Measurements from ENCODE around the gene CIAO3. TPM values are rescaled to one million over a fixed set of nuclear protein-coding genes. Genes with fewer than 3 reads are reported as not detected.

Gene CIAO3
- total RNA-seq, 1 experiment from 2014 or later, result 21.9 TPM

DNA sequence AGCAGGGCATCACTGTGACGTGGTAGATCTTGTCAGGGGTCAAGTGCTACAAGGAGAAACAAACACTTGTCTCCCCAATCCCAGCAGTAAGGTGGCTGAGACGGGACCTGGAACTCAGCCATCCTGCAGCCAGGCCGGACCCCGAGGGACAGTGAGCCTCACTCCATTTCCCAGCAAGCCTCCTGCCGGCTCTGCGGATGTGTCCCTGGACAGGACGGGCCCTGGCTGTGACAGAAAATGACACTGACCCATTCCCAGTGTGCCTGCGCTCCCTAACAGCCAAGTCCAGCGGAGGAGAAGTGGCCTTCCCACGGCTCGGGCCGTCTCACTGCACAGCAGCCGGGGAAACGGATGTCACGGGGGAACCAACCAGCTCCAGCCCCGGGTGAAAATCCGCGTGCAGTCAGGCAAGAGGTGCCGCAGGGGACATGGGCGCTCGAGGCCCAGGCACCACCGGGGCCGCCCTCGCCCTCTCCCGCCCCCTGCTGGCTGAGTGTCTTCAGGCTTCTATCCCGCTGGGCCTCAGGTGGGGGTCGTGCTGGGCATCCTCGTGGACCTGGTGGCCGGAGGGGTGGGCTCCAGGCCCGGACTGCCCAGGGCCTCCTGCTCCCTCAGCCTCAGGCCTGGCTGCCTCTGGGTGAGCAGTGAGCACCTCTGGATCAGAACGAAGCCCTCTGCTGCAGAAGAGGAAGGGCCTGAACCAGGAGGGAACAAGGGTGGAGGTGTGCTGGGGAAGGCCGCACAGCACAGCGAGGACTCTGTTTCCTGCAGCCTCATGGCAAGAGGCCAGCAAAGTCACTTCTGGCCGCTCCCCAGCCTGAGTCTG is 7.2 kb downstream of the CIAO3 start:
- H4K91ac ChIP-seq (ENCODE audit: insufficient read length, low read depth, low read length), result no peak overlapping the region
- H3K27ac Mint-ChIP-seq, result no peak overlapping the region

More for the DNA sequence above, 7.2 kb downstream of the CIAO3 start:
- Histone ChIP-seq H2BK20ac (ENCODE audit: low read depth, low read length, poor library complexity, severe bottlenecking) (no peak overlapping the region), H4K8ac (replicated peaks; ENCODE audit: insufficient read length, low read depth, low read length) (no peak overlapping the region), H2BK12ac (ENCODE audit: insufficient read length, low read depth, low read length) (no peak overlapping the region), H3K23ac (ENCODE audit: insufficient read length, low read depth, low read length) (no peak overlapping the region), H3K23me2 (ENCODE audit: insufficient read length, low read depth, low read length, poor library complexity, severe bottlenecking) (peaks cover under 1% of the 10 kb centered on the region), H2BK5ac (ENCODE audit: insufficient read length, low read length) (no peak overlapping the region), H3K4me2 (ENCODE audit: insufficient read depth, insufficient read length, low read length) (no peak overlapping the region), H3K4me1 (ENCODE audit: insufficient read depth, low read length) (no peaks in the 10 kb centered on the region), H4K20me1 (ENCODE audit: control insufficient read depth, insufficient read depth, insufficient read length) (no peaks in the 10 kb centered on the region), H3T11ph (ENCODE audit: low read length) (no peak overlapping the region), H3K79me2 (ENCODE audit: insufficient read depth, low read length) (no peaks in the 10 kb centered on the region), H3K14ac (ENCODE audit: insufficient read depth, low read length) (no peak overlapping the region), H3K27me3 (ENCODE audit: insufficient read depth, low read length) (no peaks in the 10 kb centered on the region), H3K79me1 (ENCODE audit: insufficient read depth, low read depth, low read length, poor library complexity, severe bottlenecking) (no peaks in the 10 kb centered on the region), H4K5ac (ENCODE audit: insufficient read length, low read depth, low read length) (no peak overlapping the region), H3K9ac (ENCODE audit: extremely low read depth, insufficient read length, low read length) (no peak overlapping the region), H3K18ac (ENCODE audit: insufficient read length, low read depth, low read length) (no peak overlapping the region), H2BK15ac (ENCODE audit: low read depth, low read length) (no peak overlapping the region), H2BK120ac (ENCODE audit: low read depth, low read length, poor library complexity, severe bottlenecking) (no peak overlapping the region), H2AFZ (ENCODE audit: low read length) (no peak overlapping the region), H3K27ac (ENCODE audit: insufficient read length, low read depth, low read length) (no peak overlapping the region), H3K56ac (ENCODE audit: insufficient read length, low read depth, low read length) (no peak overlapping the region), H3K4ac (ENCODE audit: low read depth, low read length) (no peak overlapping the region), H3K9me3 (ENCODE audit: control insufficient read depth, low read depth, low read length) (no peaks in the 10 kb centered on the region), H2AK5ac (ENCODE audit: insufficient read length, low read length) (no peak overlapping the region)
- no CpG with 5 or more reads among the region's 34 CpGs for WGBS (ENCODE audit: extremely low coverage, insufficient read length, low lambda C conversion rate)
- TF ChIP-seq, protein P1, sequence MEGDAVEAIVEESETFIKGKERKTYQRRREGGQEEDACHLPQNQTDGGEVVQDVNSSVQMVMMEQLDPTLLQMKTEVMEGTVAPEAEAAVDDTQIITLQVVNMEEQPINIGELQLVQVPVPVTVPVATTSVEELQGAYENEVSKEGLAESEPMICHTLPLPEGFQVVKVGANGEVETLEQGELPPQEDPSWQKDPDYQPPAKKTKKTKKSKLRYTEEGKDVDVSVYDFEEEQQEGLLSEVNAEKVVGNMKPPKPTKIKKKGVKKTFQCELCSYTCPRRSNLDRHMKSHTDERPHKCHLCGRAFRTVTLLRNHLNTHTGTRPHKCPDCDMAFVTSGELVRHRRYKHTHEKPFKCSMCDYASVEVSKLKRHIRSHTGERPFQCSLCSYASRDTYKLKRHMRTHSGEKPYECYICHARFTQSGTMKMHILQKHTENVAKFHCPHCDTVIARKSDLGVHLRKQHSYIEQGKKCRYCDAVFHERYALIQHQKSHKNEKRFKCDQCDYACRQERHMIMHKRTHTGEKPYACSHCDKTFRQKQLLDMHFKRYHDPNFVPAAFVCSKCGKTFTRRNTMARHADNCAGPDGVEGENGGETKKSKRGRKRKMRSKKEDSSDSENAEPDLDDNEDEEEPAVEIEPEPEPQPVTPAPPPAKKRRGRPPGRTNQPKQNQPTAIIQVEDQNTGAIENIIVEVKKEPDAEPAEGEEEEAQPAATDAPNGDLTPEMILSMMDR (conservative IDR thresholded peaks at IDR 0.05), result peak; percentile 49; the same call in 2 of the 3 replicates
- Mint-ChIP-seq H3K9me3 (no peaks in the 10 kb centered on the region), H3K36me3 (ENCODE audit: insufficient read depth in 1 of 3, low read depth in 3 of 3) (peaks cover 5 to 36% (median 24%) of the 10 kb centered on the region in 3 experiments; a peak in 6 of 7 replicates), H3K4me1 (peaks cover 4 to 9% of the 10 kb centered on the region in 2 experiments), H3K27me3 (ENCODE audit: low read depth) (no peaks in the 10 kb centered on the region), H3K4me3 (no peak overlapping the region)
- no peak for DNase-seq

All from H9 (cell line).